ENCODE measurements around the gene TMPRSS3. TPM values are rescaled to one million over a fixed set of nuclear protein-coding genes. Genes with fewer than 3 reads are reported as not detected.

The TMPRSS3 gene
- total RNA-seq, result not detected in 2 replicates

GRCh38 chr21:42395905-42396651, at the start of gene TMPRSS3:
Gene TMPRSS3 (minus strand): TSS chr21:42396052. CDS start chr21:42395417, 635 bp downstream.

DNA sequence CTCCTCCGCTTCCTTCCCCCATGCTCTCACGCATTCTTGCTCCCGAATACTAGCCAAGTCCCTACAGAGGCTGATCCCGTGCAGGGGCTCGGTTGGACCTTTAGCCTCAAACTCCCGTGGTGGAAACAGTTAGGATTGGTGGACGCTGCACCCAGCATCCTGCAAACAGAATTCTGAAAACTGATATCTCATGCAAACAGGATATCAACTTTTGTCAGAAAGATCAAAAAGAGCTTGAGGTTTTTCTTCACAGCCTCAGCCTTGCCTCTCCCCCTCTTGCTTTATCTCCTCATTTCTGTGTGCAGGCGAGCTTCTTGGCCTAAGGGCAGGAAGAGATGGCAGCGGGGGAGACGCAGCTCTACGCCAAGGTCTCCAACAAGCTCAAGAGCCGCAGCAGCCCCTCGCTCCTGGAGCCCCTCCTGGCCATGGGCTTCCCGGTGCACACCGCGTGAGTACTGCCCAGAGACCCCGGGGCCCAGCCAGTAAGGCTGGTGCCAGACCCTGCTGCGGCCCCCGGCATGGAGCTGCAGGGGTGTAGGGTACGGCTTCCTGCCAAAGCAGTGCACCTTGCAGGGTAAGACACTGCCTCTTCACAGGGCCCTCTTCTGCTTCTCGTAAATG, 7.9 kb upstream of the TMPRSS3 start, which contains the start of gene UBASH3A:
Gene UBASH3A, plus strand, starts transcription at position 292 of the 621 bp plus-strand sequence. Its CDS starts 44 bp downstream, at position 336.

DNA sequence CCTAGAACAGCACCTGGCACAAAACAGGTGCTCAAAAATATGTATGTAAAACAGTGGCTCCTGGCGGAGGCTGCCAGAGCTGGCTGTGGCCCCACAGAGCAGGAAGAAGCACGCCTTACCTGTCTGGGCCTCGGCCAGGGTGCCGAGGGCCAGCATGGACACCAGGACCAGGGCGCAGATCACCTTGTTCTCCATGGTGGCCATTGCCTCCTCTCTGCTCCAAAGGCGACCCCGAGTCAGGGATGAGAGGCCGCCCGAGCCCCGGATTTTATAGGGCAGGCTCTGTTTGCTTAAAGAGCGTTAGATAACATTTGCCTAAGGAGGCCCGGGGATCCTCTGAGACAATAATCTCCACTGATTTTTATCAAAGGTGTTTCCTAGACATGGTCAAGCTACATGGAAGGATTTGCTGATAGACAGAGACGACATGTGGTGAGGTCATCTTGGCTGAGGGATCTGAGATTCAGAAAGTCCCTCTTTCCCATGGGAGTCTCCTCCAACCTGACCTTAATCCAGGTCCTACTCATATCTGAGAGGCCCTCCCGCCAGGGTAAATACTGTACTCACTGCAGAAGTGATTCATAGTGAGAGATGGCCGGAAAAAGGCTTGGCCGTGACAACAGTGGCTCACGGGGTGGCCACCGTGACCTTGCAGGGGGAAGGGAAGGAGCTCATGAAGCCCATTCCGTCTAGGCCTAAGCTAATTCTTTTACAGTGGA, 29.4 kb downstream of the TMPRSS3 start, which contains the start of gene TFF1:
Gene TFF1, minus strand, starts transcription at position 244 of the 719 bp plus-strand sequence. Its CDS starts 40 bp downstream, at position 204.

DNA sequence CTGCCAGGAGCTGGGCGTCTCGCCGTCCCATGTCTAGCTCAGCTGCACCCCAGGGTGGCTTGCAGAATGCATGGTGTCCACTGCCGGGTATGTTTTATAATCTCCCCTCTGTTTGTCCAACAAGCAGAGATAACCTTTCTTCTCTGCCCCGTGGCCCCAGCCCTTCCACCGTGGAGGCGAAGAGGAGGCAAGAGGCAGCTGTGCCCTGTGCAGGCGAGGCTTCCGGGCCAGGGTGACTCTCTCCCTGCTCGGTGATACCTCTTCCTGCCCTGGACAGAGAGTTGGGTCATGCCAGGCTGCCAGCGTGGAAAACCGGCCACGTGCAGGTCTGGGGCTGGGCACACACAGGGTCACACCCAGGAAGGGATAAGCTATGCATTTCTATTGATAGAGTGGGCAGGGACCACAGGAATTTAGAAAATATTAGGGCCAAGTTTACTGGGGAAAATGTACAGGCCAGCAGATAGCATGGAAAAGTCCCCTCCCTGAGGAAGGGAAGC, 44.9 kb downstream of the TMPRSS3 start, which contains the start of gene TFF2:
Gene TFF2, minus strand, starts transcription at position 68 of the 500 bp plus-strand sequence. Its CDS starts 37 bp downstream, at position 31.

Other genes starting within 250 kb of the TMPRSS3 start
- 3.7 and 4.2 TPM in 2 replicates for gene ABCG1, start 176.9 kb downstream of the TMPRSS3 start, total RNA-seq
- gene TFF3, start 80.6 kb downstream of the TMPRSS3 start, total RNA-seq, result 0.52 TPM in 1 of 2 replicates, not detected in the other
- gene TFF2, start 45.1 kb downstream of the TMPRSS3 start, total RNA-seq, result not detected in 2 replicates
- gene TFF1, start 29.5 kb downstream of the TMPRSS3 start, total RNA-seq, result not detected in 2 replicates
- not detected in 2 replicates for gene UBASH3A, start 7.8 kb upstream of the TMPRSS3 start, total RNA-seq
- gene RSPH1, start 100.2 kb upstream of the TMPRSS3 start, total RNA-seq, result not detected in 2 replicates
- 2.0 and 4.0 TPM in 2 replicates for gene SLC37A1, start 117.8 kb upstream of the TMPRSS3 start, total RNA-seq